Measurements from ENCODE around the gene PIGS.

Gene PIGS

GRCh38 chr17:28534740-28535375 is 36.5 kb downstream of the PIGS start:
- no peak for TF ChIP-seq CTCF (IDR thresholded peaks at IDR 0.05; ENCODE audit: insufficient read depth, low read depth, low read length, missing control alignments)
- H3K4me3 ChIP-seq (ENCODE audit: low read length) = no peak overlapping the region
- no peak for DNase-seq (ENCODE audit: low read depth)

GRCh38 chr17:28533091-28533807 is 38.1 kb downstream of the PIGS start:
- no peak for TF ChIP-seq CTCF (IDR thresholded peaks at IDR 0.05; ENCODE audit: insufficient read depth, low read depth, low read length, missing control alignments)
- H3K4me3 ChIP-seq (ENCODE audit: low read length) = no peak overlapping the region
- peak; percentile 78 for DNase-seq (ENCODE audit: low read depth)

- no peak overlapping the region for H3K4me3 ChIP-seq (ENCODE audit: low read length)
- TF ChIP-seq CTCF (IDR thresholded peaks at IDR 0.05; ENCODE audit: insufficient read depth, low read depth, low read length, missing control alignments) = no peak
- no peak for DNase-seq (ENCODE audit: low read depth)
These were observed 39.0 kb downstream of the PIGS start for GRCh38 chr17:28532050-28532960.

GRCh38 chr17:28530926-28531325 is 40.4 kb downstream of the PIGS start:
- no peak overlapping the region for H3K4me3 ChIP-seq (ENCODE audit: low read length)
- TF ChIP-seq CTCF (IDR thresholded peaks at IDR 0.05; ENCODE audit: insufficient read depth, low read depth, low read length, missing control alignments) = no peak
- DNase-seq (ENCODE audit: low read depth) = no peak

- no peak for DNase-seq (ENCODE audit: low read depth)
- H3K4me3 ChIP-seq (ENCODE audit: low read length) = no peak overlapping the region
- no peak for TF ChIP-seq CTCF (IDR thresholded peaks at IDR 0.05; ENCODE audit: insufficient read depth, low read depth, low read length, missing control alignments)
These were observed 41.1 kb downstream of the PIGS start for GRCh38 chr17:28530250-28530649.

- no peak overlapping the region for H3K4me3 ChIP-seq (ENCODE audit: low read length)
- TF ChIP-seq CTCF (IDR thresholded peaks at IDR 0.05; ENCODE audit: insufficient read depth, low read depth, low read length, missing control alignments) = no peak
- no peak for DNase-seq (ENCODE audit: low read depth)
These were observed 42.3 kb downstream of the PIGS start for GRCh38 chr17:28529013-28529400.

Measured in epithelial cell of esophagus (primary cell).